Kidney capillary endothelial cell (primary cell): Measurements from ENCODE around the gene PPID.
"Not testable (repeated sequence)": the region's sequence is repeated elsewhere in the genome, so short reads cannot be mapped to it uniquely, and the experiment has no call there.

ENCODE experiments used
- DNase-seq: peaks from one replicate; pipeline ENCODE4 v3.0.0-alpha.2; 2018; ENCODE audit warnings: low spot score

Gene PPID

DNA sequence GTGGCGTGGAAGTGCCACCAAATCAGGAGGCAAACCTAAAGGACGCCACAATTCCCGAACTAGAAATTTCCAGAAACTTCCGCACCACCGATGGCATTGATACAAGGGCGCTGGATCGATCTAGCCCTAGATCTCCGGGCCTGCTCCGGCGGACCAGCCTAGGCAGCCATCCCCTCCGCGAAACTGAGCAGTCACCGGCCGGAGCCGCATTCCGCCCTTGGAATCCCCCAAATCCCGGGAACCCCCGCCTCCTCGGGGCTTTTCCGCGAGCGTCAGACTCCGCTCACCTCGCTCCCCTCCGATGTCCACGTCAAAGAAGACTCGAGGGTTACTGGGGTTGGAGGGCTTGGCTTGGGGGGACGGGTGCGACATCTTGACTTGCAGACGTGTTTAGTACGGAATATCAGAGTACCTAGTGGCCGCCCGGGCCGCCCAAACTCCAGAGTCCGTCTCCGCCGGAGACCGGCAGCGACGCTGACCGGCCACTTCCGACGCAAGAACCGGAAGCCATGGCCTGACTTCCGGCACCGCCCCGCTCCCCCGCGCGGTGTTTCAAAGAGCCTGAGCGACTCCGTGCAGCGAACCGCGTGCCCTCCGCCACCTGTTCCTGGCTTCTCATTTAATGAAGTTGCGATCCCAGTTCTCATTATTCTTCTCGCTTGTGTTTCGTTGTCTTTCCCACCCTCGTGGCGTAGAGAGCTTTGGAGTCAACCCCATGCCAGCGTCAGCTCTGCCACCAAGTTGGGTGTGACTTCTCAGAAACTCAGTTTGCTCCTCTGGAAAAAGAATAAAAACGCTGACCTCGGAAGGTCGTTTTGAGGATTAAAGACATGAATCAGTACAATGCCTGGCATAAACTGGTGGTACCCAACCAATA, at the start of gene PPID:
Gene PPID (minus strand): TSS at position 480 of the 877 bp plus-strand sequence. CDS start 108 bp downstream, at position 372.
- DNase-seq, result peak; percentile 76

DNA sequence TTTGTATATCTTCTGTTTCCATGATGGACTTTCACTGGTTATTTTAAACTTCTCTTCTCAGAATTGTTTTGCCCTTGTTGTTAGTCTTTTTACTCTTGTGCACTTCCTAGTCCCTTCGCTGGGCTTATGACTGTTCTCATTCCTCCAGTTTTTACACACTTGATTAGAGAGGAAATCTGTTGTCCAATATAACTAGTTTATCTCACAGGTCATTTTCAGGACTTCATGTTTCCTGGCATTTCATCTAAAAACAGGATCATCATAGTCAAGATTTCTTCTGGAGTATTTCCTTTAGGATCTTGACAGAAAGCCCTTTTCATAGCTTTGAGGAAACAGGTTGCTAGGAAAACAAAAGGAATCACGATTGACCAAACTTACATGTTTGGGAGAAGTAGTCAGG, 48.6 kb upstream of the PPID start:
- DNase-seq, result no peak

DNA sequence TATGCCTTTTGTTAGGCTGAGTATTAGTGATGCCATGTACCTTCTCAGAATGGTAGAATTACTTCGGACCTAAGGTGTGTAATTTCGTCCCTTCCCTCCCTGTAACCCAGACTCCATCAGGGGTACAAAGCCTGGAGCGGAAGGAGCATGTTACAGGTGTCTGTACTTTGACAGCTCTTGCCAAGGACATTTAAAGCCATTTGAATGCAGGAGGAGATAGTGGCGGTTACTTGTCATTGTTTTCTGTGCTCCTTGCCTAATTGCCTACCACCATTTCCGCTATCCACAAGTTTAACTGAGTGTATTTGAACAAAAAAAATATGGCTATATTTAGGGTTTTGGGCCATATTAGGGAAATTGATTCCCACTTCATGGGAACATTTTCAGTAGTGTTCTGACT, 47.5 kb upstream of the PPID start:
- no peak for DNase-seq

DNA sequence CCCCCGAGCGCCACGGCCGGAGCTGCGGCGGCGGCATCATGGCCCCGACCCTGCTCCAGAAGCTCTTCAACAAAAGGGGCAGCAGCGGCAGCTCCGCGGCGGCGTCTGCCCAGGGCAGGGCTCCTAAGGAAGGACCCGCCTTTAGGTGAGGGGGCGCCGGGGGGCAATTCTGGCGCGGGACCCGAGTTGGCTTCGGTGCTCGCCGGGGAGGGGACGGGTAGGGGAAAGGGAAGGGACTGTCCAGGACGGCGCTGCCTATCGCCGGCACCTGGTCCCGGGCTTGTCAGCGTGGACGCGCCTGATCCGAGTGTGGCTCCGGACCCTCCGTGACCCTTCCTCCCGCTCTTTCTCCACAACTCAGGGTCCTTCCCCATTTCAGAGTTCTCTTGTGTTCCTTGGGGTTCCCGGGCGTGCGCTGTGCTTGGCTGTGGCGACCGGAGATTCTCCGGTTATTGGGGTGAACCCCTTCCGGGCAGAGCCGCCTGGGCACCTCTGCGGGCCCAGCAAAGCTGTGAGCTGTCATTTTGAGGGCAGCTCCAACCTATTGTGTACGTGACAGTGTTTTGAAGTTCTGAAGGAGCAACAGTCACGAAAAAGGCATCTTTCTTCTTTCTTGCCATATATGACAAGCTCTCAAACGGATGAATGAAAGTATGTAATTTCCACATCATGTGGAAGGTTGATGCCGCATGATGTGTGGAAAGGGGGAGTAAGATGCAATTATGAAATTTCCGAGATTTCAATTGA, 46.2 kb upstream of the PPID start:
- DNase-seq, result no peak

GRCh38 chr4:158768555-158769174, 45.5 kb upstream of the PPID start, which contains the start of gene FNIP2:
Gene FNIP2 (plus strand): TSS chr4:158769026. CDS start chr4:158769213, 187 bp downstream.
- peak; percentile 50 for DNase-seq

DNA sequence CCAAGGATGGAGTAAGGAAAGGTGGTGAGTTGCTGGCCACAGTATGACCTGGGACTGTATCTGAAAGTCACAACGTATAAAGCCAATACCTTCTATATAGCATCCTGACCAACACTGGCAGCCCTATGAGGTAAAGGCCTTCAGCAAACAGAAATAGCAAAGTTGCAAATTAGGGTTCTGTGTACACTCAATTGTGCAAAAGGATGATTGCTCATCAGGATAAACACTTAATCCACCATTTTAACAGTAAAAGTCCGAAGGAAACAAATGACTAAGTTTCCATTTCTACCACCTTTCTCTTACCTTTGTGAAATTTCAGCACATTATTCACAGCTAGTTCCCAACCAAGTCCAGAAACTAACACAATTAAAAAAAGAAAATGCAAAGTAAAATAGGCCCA, 44.3 kb upstream of the PPID start:
- DNase-seq, result no peak

- DNase-seq, result no peak
Measured at GRCh38 chr4:158766434-158767044, 43.3 kb upstream of the PPID start.

GRCh38 chr4:158763462-158763861, 40.3 kb upstream of the PPID start:
- DNase-seq, result no peak

- no peak for DNase-seq
Measured at GRCh38 chr4:158762553-158762952, 39.4 kb upstream of the PPID start.

DNA sequence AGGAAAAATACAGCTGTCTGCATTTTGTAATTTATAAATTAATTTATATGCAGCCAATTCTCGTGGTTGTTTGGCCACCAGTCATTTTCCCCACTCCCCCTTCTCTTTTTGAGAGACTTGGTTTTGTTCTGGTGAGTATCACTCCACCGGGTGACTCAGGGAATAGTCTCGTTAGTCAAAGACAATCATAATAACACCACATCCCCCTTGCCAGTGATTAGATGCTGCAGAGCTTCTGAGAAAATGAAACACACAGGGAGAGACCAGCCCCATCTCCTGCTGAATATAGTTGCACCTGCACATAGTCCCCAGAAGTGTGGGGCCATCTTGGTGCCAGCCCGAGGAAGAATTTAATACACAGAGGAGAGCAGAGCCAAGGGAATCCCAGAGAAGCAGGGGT, 37.7 kb upstream of the PPID start:
- no peak for DNase-seq

DNA sequence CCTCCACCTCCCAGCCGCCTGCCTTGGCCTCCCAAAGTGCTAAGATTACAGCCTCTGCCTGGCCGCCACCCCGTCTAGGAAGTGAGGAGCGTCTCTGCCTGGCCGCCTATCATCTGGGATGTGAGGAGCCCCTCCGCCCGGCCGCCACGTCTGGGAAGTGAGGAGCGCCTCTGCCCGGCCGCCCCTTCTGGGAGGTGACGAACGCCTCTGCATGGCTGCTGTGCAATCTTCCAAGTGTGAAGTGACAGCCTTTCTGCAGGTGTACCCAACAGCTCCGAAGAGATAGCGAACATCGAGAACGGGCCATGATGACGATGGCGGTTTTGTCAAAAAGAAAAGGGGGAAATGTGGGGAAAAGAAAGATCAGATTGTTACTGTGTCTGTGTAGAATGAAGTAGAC, 36.3 kb upstream of the PPID start:
- DNase-seq, result not testable (repeated sequence)

- DNase-seq, result no peak
Measured at GRCh38 chr4:158758703-158759102, 35.5 kb upstream of the PPID start.

DNA sequence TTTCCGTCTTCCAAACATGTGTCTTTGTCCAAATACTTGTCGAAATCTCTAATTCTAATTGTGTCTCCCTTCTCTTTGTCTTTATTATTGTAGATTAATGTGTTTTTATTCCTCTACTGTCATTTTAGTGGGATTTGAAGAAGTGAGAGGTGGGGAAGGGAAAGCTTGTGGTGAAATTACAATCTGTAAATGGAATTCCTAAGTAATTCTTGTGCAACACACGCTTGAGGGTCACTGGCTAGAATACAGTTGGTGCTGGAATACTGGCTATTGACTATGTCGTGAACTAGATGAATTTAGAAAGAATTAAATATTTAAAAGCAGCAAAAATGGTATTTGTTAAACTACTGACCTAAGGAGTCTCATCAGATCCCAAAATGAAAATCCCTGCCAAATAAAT, 34.9 kb upstream of the PPID start:
- DNase-seq, result no peak

GRCh38 chr4:158756588-158756987, 33.4 kb upstream of the PPID start:
- DNase-seq, result no peak

GRCh38 chr4:158755819-158756218, 32.6 kb upstream of the PPID start:
- DNase-seq, result not testable (repeated sequence)

GRCh38 chr4:158754385-158755180, 31.4 kb upstream of the PPID start:
- no peak for DNase-seq

GRCh38 chr4:158750379-158750778, 27.2 kb upstream of the PPID start:
- no peak for DNase-seq

- not testable (repeated sequence) for DNase-seq
Measured at GRCh38 chr4:158746537-158746936, 23.3 kb upstream of the PPID start.

DNA sequence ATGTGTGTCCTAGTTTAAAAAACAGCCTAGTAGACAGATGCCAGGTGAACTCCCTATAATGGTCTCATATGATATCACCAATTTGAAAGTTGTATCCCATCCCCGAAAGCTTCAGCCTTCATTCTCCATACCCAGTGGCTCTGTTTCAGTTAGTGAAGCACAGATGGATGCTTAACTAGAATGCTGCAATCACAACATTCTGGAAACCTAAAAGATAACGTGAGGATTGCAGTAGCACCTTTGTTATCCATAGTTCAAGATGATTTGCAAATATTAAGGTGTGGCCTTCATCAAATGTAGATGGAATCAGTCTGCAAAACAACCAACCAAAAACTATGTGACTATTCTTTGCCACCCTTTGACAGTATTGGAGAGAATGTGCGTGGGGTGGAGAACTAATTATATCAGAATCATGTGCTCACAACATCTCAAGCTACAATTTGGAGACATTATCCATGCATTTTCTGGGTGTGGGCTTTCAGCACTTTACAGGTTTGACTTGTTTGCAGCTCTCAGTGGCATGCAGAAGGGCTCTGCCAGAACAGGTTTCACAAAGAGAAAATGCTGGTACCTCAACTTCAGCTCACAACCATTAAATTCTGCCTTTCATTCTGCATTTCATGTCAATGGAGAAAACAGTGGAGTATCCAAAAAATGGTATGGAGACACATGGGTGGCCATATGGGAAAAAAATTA, 18.3 kb upstream of the PPID start:
- no peak for DNase-seq

- DNase-seq, result no peak
Measured at GRCh38 chr4:158739600-158739999, 16.4 kb upstream of the PPID start.

- no peak for DNase-seq
Measured at GRCh38 chr4:158738866-158739265, 15.7 kb upstream of the PPID start.
